Activated naive CD4-positive, alpha-beta T cell treated with anti-CD3 and anti-CD28 coated beads, Interleukin-2, amount 50 U/mL, for 16 hours (primary cell): ENCODE measurements around the gene FAM186B.
"Not testable (repeated sequence)": the region's sequence is repeated elsewhere in the genome, so short reads cannot be mapped to it uniquely, and the experiment has no call there.

Experiments
- DNase-seq: peaks from one replicate; pipeline ENCODE4 v3.0.0-alpha.2; 2020

FAM186B gene

GRCh38 chr12:49633703-49634345, 28.4 kb upstream of the FAM186B start:
- DNase-seq: no peak

DNA sequence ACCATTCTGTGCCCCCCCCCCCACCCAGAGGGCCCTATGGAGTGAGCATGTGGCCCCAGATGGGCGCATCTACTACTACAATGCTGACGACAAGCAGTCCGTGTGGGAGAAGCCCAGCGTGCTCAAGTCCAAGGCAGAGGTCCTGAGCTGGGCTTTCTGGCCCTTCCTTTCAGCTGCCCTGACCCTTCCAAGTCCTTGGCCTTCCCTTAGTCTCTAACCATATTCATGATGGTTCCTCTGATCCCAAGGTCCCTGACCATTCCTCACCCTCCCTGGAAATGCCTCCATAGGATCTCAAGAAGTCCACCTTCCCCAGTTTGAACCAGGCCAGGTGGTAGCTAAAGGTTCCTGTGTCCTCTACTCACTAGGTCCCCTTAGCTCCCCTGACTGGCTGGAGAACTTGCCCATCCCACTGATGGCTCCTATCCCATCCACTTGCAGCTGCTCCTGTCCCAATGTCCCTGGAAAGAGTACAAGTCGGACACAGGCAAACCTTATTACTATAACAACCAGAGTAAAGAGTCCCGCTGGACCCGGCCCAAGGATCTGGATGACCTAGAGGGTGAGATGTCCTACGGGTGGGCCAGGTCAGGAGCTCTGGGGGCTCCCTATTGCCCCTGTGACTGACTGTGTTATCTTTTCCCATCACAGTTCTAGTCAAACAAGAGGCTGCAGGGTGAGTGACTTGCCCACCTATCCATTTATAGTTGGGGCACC, 27.7 kb upstream of the FAM186B start:
- DNase-seq: no peak

GRCh38 chr12:49632401-49632800, 27.0 kb upstream of the FAM186B start:
- no peak for DNase-seq

DNA sequence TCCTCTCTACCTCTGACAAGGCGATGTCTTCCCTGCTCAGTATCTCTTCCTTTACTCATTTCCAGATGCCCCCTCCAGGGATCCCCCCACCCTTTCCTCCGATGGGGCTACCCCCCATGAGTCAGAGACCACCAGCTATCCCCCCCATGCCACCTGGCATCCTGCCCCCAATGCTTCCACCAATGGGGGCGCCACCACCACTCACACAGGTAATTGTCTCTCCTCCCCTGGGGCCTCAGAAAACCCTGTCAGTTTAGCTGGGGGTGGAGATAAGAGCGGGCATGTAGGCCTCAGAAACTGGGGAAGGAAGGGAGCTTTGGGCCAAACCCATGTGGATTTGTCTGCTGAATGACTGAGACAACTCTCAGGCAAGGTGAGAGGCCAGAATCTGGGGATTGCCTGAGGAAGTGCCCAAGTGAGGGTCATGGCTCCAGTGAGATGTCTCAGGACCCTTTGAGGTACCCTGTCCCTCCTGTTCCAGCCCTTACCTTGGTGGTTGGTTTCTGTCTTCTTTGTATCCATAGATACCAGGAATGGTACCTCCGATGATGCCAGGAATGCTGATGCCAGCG, 26.0 kb upstream of the FAM186B start:
- DNase-seq: no peak

DNA sequence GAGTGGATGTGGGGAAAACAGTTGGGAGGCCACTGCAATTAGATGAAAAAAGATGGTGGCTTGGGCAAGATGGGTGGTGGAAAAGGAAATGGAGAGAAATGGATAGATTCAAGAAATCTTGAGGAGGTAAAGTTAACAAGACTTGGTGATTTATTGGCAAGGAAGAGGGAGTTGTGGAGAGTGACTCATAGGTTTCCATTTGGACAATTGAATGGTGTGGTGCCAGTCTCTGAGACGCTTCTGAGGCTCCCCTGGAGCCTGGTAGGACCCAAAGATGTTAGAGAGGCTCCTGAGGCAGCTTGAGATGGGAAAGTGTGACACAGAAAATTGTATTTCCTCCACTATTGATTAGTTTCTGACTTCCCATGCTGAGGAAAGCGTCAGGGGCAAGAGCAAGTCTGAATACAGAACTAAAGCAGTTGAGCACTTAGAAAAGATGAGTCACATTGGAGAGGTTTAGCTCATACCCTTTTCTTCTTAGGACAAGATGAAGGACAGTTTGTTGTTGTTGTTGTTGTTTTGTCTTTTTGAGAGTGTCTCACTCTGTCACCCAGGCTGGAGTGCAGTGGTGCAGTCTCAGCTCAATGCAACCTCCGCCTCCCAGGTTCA, 22.4 kb upstream of the FAM186B start:
- DNase-seq: no peak

GRCh38 chr12:49626836-49627235, 21.4 kb upstream of the FAM186B start:
- DNase-seq: no peak

GRCh38 chr12:49626169-49626835, 20.9 kb upstream of the FAM186B start:
- peak; percentile 41 for DNase-seq

DNA sequence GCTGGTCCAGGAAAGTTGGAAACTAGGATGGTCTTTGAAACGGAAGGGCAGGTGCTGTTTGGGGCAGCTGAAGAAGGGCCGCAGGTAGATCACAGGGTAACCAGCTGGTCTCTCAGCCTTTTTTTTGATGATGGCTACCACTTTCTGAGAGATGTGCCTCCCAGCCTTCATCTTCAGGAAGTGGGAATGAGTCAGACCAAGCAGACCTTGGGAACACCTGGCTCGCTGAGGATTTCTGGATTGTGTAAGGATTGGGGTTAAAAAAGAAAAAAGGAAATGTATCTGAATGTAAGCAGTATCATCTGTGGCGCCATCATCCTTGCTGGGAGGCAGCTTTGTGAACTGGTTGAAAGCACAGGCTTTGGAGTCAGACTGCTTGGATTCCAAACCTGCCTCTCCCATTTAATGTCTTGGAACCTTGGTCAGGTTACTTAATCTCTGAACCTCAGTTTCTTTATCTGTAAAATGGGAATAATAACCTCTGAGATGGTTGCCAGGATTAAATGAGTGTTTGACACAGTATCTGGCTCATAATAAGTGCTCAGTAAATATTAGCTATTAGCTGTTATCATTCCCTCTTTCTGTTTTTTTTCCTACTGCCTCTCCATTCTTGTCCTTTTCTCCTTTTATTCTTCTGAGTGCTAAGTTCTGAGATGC, 19.6 kb upstream of the FAM186B start:
- no peak for DNase-seq

DNA sequence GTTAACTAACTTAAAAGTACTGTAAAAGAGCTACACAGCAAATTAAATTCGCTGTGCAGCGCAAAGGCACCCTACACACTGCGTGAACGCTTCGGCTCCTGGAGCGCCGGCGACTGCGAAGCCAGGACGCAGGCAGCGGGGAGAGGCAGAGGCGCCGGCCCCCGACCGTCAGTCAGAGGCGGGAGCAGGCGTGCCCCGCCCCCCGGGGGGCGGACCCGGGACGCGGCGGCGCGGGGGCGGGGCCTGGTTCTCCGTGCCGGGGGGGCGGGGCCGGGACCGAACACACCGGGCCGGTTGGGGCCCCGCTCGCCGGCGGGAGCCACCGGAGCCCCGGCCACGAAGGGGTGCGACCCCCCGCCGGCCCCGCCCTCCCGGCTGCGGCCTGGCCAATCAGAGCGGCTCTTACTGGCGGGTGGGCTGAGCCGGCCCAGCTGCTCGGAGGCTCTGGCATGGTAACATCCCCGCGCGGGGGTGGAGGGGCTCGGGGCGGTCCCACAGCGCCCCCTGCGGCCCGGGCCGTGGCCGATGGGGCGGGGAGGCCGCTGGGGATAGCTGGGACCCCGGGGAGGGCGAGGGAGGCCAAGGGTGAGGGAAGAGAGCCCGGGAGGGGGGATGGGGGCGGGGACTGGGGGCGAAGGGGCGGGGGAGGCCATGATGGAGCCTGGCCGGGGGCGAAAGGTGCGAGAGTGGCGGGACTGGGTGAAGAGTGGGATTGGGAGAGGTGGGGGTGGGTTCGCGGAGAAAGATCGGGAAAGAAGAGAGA, 17.9 kb upstream of the FAM186B start, which contains the start of gene PRPF40B:
Gene PRPF40B (plus strand): TSS at position 420 of the 763 bp plus-strand sequence. CDS start 30 bp downstream, at position 450.
- DNase-seq: peak; percentile 87

DNA sequence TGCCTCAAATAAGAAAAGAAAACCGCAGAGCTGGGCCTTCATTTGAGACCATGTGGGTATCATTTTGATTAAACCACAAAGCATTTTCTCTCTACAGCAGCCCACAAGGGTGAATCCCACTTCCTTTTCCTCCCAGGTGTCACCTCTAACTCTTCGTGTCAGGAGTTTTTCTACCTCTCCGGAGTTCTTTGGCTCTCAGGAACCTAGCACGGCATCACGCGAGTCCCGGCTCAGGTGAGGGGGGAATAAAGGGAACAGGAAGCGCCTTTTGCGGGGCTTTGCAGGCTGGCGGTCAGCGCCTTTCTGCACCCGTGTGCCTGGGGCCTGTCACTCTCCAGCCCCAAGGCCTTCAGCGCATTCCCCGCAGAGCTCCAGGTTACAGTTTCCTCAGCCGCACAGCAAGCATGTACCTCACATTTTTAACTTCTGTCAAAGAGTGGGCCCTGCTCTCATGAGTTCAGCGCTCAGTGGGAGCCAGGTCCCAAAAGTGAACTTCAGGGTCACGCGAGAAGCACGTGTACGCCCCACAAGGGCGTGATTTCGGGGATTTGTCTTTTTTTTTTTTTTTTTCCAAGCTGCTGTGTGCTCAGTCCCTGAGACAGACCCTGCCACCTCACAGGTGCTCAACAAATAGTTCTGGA, 17.2 kb upstream of the FAM186B start:
- peak; percentile 43 for DNase-seq

GRCh38 chr12:49621651-49622500, 16.4 kb upstream of the FAM186B start:
- no peak for DNase-seq

DNA sequence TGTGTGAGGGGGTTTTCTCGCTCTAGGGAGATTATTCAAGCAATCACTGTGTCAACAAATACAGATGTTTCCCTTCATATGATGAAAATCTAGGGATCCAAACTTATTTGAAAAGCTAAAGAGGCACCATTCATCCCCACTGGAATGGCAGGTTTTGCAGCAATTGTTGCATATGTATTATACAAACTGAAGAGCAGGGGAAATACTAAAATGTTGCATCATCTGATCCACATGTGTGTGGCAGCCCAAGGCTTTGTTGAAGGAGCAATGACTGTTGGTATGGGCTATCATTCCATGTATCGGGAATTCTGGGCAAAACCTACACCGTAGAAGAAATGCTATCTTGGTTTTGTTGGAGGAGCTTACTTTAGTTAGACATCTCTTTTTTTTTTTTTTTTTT, 13.8 kb upstream of the FAM186B start:
- no peak for DNase-seq

- DNase-seq: no peak
Measured at GRCh38 chr12:49618576-49618975, 13.1 kb upstream of the FAM186B start.

DNA sequence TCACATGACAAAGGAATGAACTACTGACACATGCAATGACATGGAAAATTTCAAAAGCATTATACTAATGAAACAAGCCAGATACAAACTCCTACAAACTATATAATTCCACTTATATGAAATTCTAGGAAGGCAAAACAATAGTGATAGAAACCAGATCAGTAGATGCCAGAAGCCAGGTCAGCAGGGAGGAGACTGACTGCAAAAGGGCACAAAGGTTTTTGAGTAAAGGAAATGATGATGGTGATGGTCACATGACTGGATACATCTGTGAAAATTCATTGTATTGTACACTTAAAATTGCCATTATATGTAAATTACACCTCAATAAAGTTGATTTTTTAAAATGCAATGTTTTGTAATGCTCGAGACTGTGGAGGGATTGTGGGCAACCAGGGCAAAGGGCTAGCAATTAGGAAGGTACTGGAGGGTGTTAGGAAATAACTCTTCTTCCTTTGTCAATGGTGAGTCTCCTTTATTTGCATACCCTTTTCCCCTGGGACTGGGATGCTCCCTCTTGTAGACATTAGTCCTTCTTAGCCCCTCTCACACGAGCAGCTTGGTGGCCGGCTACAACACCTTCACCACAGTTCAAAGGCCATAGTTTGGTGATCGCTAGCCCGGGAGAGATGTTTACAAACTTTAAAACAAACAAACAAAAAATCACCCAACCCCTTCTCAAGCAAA, 11.2 kb upstream of the FAM186B start:
- DNase-seq: no peak

DNA sequence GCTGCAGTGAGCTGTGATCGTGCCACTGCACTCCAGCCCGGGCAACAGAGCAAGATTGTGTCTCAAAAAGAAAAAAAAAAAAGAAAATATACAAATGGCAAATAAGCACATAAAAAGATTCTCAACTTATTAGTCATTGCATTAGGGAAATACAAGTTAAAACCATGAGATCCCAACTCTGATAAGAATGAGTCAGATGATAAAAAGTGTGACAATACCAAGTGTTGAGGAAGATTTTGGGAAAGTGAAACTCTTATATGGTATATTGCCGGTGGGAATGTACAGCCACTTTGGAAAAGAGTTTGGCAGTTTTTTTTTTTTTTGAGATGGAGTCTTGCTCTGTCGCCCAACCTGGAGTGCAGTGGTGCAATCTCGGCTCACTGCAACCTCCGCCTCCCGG, 10.3 kb upstream of the FAM186B start:
- DNase-seq: no peak

- DNase-seq: no peak
Measured at GRCh38 chr12:49612210-49612609, 6.8 kb upstream of the FAM186B start.

DNA sequence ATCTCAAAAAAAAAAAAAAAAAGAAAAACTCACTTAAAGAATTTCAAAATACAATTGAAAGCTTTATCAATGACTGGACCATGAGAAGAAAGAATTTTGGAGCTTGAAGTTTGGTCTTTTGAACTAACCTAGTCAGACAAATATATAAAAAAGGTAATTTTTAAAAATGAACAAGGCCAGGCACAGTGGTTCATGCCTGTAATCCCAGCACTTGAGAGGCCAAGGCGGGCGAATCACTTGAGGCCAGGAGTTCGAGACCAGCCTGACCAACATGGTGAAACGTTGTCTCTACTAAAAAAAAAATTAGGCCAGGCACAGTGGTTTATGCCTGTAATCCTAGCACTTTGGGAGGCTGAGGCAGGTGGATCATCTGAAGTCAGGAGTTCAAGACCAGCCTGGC, 5.3 kb upstream of the FAM186B start:
- not testable (repeated sequence) for DNase-seq

- no peak for DNase-seq
Measured at GRCh38 chr12:49609875-49610154, 4.4 kb upstream of the FAM186B start.

GRCh38 chr12:49609059-49609874, 3.8 kb upstream of the FAM186B start:
- no peak for DNase-seq
